ENCODE measurements around the gene SNED1. TPM values are rescaled to one million over a fixed set of nuclear protein-coding genes. Genes with fewer than 3 reads are reported as not detected.

SNED1 gene
- total and polyA plus RNA-seq, 9 of the 15 experiments (the other 6 are each of a cell fraction or from before 2014, with no cell fraction given), result 0.03 to 0.07 (median 0.05) TPM; not detected in 5

GRCh38 chr2:240951045-240951594 is 47.3 kb upstream of the SNED1 start:
- FAIRE-seq, result no peak
- TF ChIP-seq CHD2 (IDR thresholded peaks at IDR 0.05; ENCODE audit: low read depth, low read length) (no peak), NR0B1 (IDR thresholded peaks at IDR 0.05; ENCODE audit: partially characterized antibody) (no peak), ZKSCAN1 (IDR thresholded peaks at IDR 0.05; ENCODE audit: low read depth, low read length) (no peak), ZNF133 (CRISPR knock-in tag; IDR thresholded peaks at IDR 0.05) (no peak), ZNF395 (CRISPR knock-in tag; IDR thresholded peaks at IDR 0.05) (no peak), NCOA6 (IDR thresholded peaks at IDR 0.05) (no peak), GTF2F1 (IDR thresholded peaks at IDR 0.05; ENCODE audit: low read depth, low read length) (no peak), PHF20 (IDR thresholded peaks at IDR 0.05; ENCODE audit: partially characterized antibody) (no peak), CBX1 (IDR thresholded peaks at IDR 0.05; ENCODE audit: low read depth) (no peak), ZNF384 (IDR thresholded peaks at IDR 0.05; ENCODE audit: low read depth, low read length) (no peak), PTBP1 (IDR thresholded peaks at IDR 0.05; ENCODE audit: low read depth, low read length) (no peak), KLF10 (CRISPR knock-in tag; IDR thresholded peaks at IDR 0.05) (no peak), IFI16 (CRISPR knock-in tag; IDR thresholded peaks at IDR 0.05) (no peak), USF2 (CRISPR knock-in tag; IDR thresholded peaks at IDR 0.05) (no peak), POLR2AphosphoS2 (IDR thresholded peaks at IDR 0.05; ENCODE audit: low read length) (no peak), ZBTB43 (CRISPR knock-in tag; IDR thresholded peaks at IDR 0.05) (no peak), ZNF644 (tag; IDR thresholded peaks at IDR 0.05; ENCODE audit: low read depth) (no peak), SREBF2 (CRISPR knock-in tag; IDR thresholded peaks at IDR 0.05) (no peak), SETDB1 (IDR thresholded peaks at IDR 0.05; ENCODE audit: low read length) (no peak)
- H3K27ac ChIP-seq (ENCODE audit: extremely low read depth, low read depth, low read length), result no peak overlapping the region
- DNase-seq (ENCODE audit: extremely low read depth in 1 of 4, low spot score in 3 of 4), result no peak
- peaks cover 0 to 23% of the 10 kb centered on the region in 2 experiments; a peak in 2 of 5 replicates for H3K27me3 ChIP-seq (ENCODE audit: control insufficient read depth in 2 of 2, insufficient read depth in 2 of 2, low read length in 2 of 2)
- no peaks in the 10 kb centered on the region for H3K9me1 ChIP-seq (ENCODE audit: control insufficient read depth, insufficient read depth, low read length)
- no peaks in the 10 kb centered on the region for H3K36me3 ChIP-seq (ENCODE audit: control insufficient read depth, insufficient read depth, low read length)
- H3K9me3 ChIP-seq (replicated peaks; ENCODE audit: control insufficient read depth, insufficient read depth, low read depth, low read length), result no peaks in the 10 kb centered on the region
- no peaks in the 10 kb centered on the region for H3K4me1 ChIP-seq (replicated peaks in 1 of 2; ENCODE audit: control insufficient read depth in 2 of 2, insufficient read depth in 2 of 2, low read length in 2 of 2)
- H2AFZ ChIP-seq (ENCODE audit: low read depth, low read length), result no peak overlapping the region
- no peaks in the 10 kb centered on the region for H4K20me1 ChIP-seq (replicated peaks; ENCODE audit: control insufficient read depth, insufficient read depth, low read length)
- BruUV-seq (replicated peaks), result no TSS peak
- WGBS (ENCODE audit: insufficient coverage, low coverage, missing lambda C conversion rate), result 0% methylated on average over 3 of the region's 3 CpGs
- no peak overlapping the region for H3K4me3 ChIP-seq
- intact Hi-C loops (cut with micrococcal nuclease), result no loop called here
- ChIA-PET POLR2A (no interaction called here), CTCF (ENCODE audit: low intra/inter-chr PET ratio) (no interaction called here)
- in situ Hi-C loops (cut with MboI), result no loop called here
- no peak for ATAC-seq
- H3K79me2 ChIP-seq (ENCODE audit: control insufficient read depth, insufficient read depth, low read length), result no peaks in the 10 kb centered on the region
- no peak overlapping the region for H3K4me2 ChIP-seq (ENCODE audit: insufficient read depth, low read length)
- no peak overlapping the region for H3K9ac ChIP-seq (ENCODE audit: insufficient read depth in 1 of 2, low read depth in 2 of 2, low read length in 2 of 2)
